Fibroblast of skin of back (primary cell): Measurements from ENCODE around the gene CYFIP1.
A peak's percentile ranks its signal among the peaks of the same experiment; 100 is the strongest.

Experiments used
- DNase-seq: peaks from one replicate; pipeline ENCODE4 v3.0.0-alpha.2; 2013

The CYFIP1 gene

GRCh38 chr15:22888120-22888859 is 91.9 kb downstream of the CYFIP1 start:
- DNase-seq: peak; percentile 96

GRCh38 chr15:22887157-22887951 is 92.8 kb downstream of the CYFIP1 start:
- peak; percentile 80 for DNase-seq

- no peak for DNase-seq
These were observed 95.0 kb downstream of the CYFIP1 start for GRCh38 chr15:22885120-22885519.

GRCh38 chr15:22884344-22884743 is 95.8 kb downstream of the CYFIP1 start:
- no peak for DNase-seq

GRCh38 chr15:22883196-22883595 is 97.0 kb downstream of the CYFIP1 start:
- no peak for DNase-seq

GRCh38 chr15:22881739-22882440 is 98.3 kb downstream of the CYFIP1 start:
- no peak for DNase-seq

GRCh38 chr15:22880981-22881738 is 99.0 kb downstream of the CYFIP1 start:
- DNase-seq: no peak

GRCh38 chr15:22880068-22880980 is 99.8 kb downstream of the CYFIP1 start:
- no peak for DNase-seq

- no peak for DNase-seq
These were observed 102.1 kb downstream of the CYFIP1 start for GRCh38 chr15:22878103-22878502.

- DNase-seq: no peak
These were observed 102.6 kb downstream of the CYFIP1 start for GRCh38 chr15:22877607-22878006.

GRCh38 chr15:22877117-22877516 is 103.1 kb downstream of the CYFIP1 start:
- DNase-seq: no peak

GRCh38 chr15:22874966-22875365 is 105.2 kb downstream of the CYFIP1 start:
- no peak for DNase-seq

GRCh38 chr15:22874256-22874655 is 105.9 kb downstream of the CYFIP1 start:
- no peak for DNase-seq

GRCh38 chr15:22873841-22874240 is 106.3 kb downstream of the CYFIP1 start:
- DNase-seq: no peak

GRCh38 chr15:22872936-22873701 is 107.0 kb downstream of the CYFIP1 start:
- DNase-seq: peak; percentile 82

- no peak for DNase-seq
These were observed 108.6 kb downstream of the CYFIP1 start for GRCh38 chr15:22871481-22872086.

- no peak for DNase-seq
These were observed 109.3 kb downstream of the CYFIP1 start for GRCh38 chr15:22870865-22871264.

- no peak for DNase-seq
These were observed 110.3 kb downstream of the CYFIP1 start for GRCh38 chr15:22869856-22870255.

- DNase-seq: no peak
These were observed 111.2 kb downstream of the CYFIP1 start for GRCh38 chr15:22868928-22869327.

GRCh38 chr15:22868495-22868894 is 111.7 kb downstream of the CYFIP1 start:
- DNase-seq: no peak
